Measurements from ENCODE around the gene TMEM144.

- TF ChIP-seq CTCF (IDR thresholded peaks at IDR 0.05) (no peak), EP300 (IDR thresholded peaks at IDR 0.05) (no peak), POLR2A (IDR thresholded peaks at IDR 0.05) (no peak), POLR2AphosphoS5 (IDR thresholded peaks at IDR 0.05) (no peak)
These were observed 87.6 kb downstream of the TMEM144 start for GRCh38 chr4:158297866-158298265.
